ENCODE data around the gene CCNC.

CCNC gene

GRCh38 chr6:99568103-99568933, at the start of gene CCNC:
CCNC (minus strand) TSS chr6:99568660; CDS start chr6:99568527, 133 bp downstream.
- DNase-seq (ENCODE audit: low read depth), result peak; percentile 83

- DNase-seq (ENCODE audit: low read depth), result no peak
Measured at GRCh38 chr6:99617131-99617530, 48.7 kb upstream of the CCNC start.

GRCh38 chr6:99614430-99615186, 46.1 kb upstream of the CCNC start:
- DNase-seq (ENCODE audit: low read depth), result no peak

GRCh38 chr6:99613705-99614429, 45.4 kb upstream of the CCNC start:
- no peak for DNase-seq (ENCODE audit: low read depth)

GRCh38 chr6:99613409-99613704, 44.9 kb upstream of the CCNC start:
- no peak for DNase-seq (ENCODE audit: low read depth)

GRCh38 chr6:99612551-99613408, 44.3 kb upstream of the CCNC start:
- DNase-seq (ENCODE audit: low read depth), result no peak

- no peak for DNase-seq (ENCODE audit: low read depth)
Measured at GRCh38 chr6:99611148-99611547, 42.7 kb upstream of the CCNC start.

- DNase-seq (ENCODE audit: low read depth), result no peak
Measured at GRCh38 chr6:99609905-99610489, 41.5 kb upstream of the CCNC start.

GRCh38 chr6:99608886-99609482, 40.5 kb upstream of the CCNC start:
- no peak for DNase-seq (ENCODE audit: low read depth)

- DNase-seq (ENCODE audit: low read depth), result no peak
Measured at GRCh38 chr6:99608059-99608885, 39.8 kb upstream of the CCNC start.

GRCh38 chr6:99607416-99608036, 39.1 kb upstream of the CCNC start:
- no peak for DNase-seq (ENCODE audit: low read depth)

GRCh38 chr6:99606656-99607415, 38.4 kb upstream of the CCNC start, which contains the start of gene PRDM13:
PRDM13 (plus strand) TSS chr6:99606833; CDS start chr6:99607035, 202 bp downstream.
- DNase-seq (ENCODE audit: low read depth), result no peak

- DNase-seq (ENCODE audit: low read depth), result no peak
Measured at GRCh38 chr6:99605911-99606655, 37.6 kb upstream of the CCNC start.

- no peak for DNase-seq (ENCODE audit: low read depth)
Measured at GRCh38 chr6:99605074-99605734, 36.7 kb upstream of the CCNC start.

GRCh38 chr6:99604166-99605073, 36.0 kb upstream of the CCNC start:
- no peak for DNase-seq (ENCODE audit: low read depth)

- no peak for DNase-seq (ENCODE audit: low read depth)
Measured at GRCh38 chr6:99603421-99604165, 35.1 kb upstream of the CCNC start.
